Endothelial cell of umbilical vein (primary cell): ENCODE data around the gene ZFP1. TPM values are rescaled to one million over a fixed set of nuclear protein-coding genes. Genes with fewer than 3 reads are reported as not detected.

Experiments
- BruUV-seq: library from RNA; stranded (reverse); fragments of 400-500 nt; replicated peaks from 2 replicates; lab custom pipeline; 2021; lab: Mats Ljungman, UMichigan
- CTCF ChIA-PET: fragments of 300-600, 350-600 bp; sonication (Branson Sonifier 250); formaldehyde crosslinking; loops from one replicate; lab custom pipeline; 2021; ENCODE audit warnings: antibody characterized with exemption, inconsistent platforms; lab: Charles Lee
- POLR2A ChIA-PET: fragments of 300-600, 350-600 bp; sonication (Branson Sonifier 250); formaldehyde crosslinking; loops from one replicate; lab custom pipeline; 2021; ENCODE audit warnings: antibody characterized with exemption, inconsistent platforms; lab: Charles Lee
- DNase-seq: peaks from one replicate; pipeline ENCODE4 v3.0.0-alpha.2; 2011; ENCODE audit warnings: low read depth, low spot score
- FAIRE-seq: peaks from 2 replicates; lab custom pipeline; 2011; peaks lifted over from hg19 to GRCh38; lab: Jason Lieb, UNC
- H2AFZ ChIP-seq: 2 replicates; pipeline ENCODE4 v1.6.0; 2012; ENCODE audit warnings: low read depth, low read length, control low read depth, inconsistent platforms
- H3K27ac ChIP-seq: 2 replicates; pipeline ENCODE4 v1.5.1; 2011; ENCODE audit warnings: low read depth, mild to moderate bottlenecking, control low read depth, low read length, moderate library complexity; ENCODE audit not compliant: insufficient read depth
- H3K27me3 ChIP-seq, 2 experiments: 2 replicates each; pipeline versions ENCODE4 v1.6.0 to v1.6.1; 2011; ENCODE audit warnings: low read length in 2 of 2, mixed read lengths in 1 of 2; ENCODE audit not compliant: control insufficient read depth in 2 of 2, insufficient read depth in 2 of 2
- H3K36me3 ChIP-seq, 2 experiments: 2 replicates in 1 of 2; 3 replicates in 1 of 2; pipeline ENCODE4 v1.5.1; 2011; ENCODE audit warnings: low read length in 2 of 2, mild to moderate bottlenecking in 1 of 2, moderate library complexity in 1 of 2; ENCODE audit not compliant: control insufficient read depth in 2 of 2, insufficient read depth in 2 of 2; ENCODE audit errors: extremely low read depth in 1 of 2
- H3K4me1 ChIP-seq: 3 replicates; pipeline ENCODE4 v1.5.1; 2011; ENCODE audit warnings: mild to moderate bottlenecking, low read length; ENCODE audit not compliant: control insufficient read depth, insufficient read depth; ENCODE audit errors: extremely low read depth
- H3K4me2 ChIP-seq: 2 replicates; pipeline ENCODE4 v1.6.1; 2011; ENCODE audit warnings: low read length, control low read depth, mixed read lengths; ENCODE audit not compliant: insufficient read depth
- H3K4me3 ChIP-seq, 3 experiments: fragments of 200-600 bp in 1 of 3; sonication (generic), shearing (Covaris generic) in 1 of 3; replicated peaks in 1 of 3; 2 replicates each; pipeline ENCODE4 v1.5.1; 2011 to 2016; ENCODE audit warnings: control low read depth in 3 of 3, low read length in 3 of 3, mild to moderate bottlenecking in 2 of 3, inconsistent platforms in 1 of 3, low read depth in 1 of 3, moderate library complexity in 1 of 3; ENCODE audit not compliant: insufficient read depth in 1 of 3
- H3K79me2 ChIP-seq: 2 replicates; pipeline ENCODE4 v1.6.0; 2012; ENCODE audit warnings: low read length, inconsistent platforms; ENCODE audit not compliant: control insufficient read depth, insufficient read depth
- H3K9ac ChIP-seq: replicated peaks from 2 replicates; pipeline ENCODE3; 2011; ENCODE audit warnings: low read length, control low read depth; ENCODE audit not compliant: insufficient read depth; ENCODE audit errors: extremely low read depth
- H3K9me1 ChIP-seq: replicated peaks from 3 replicates; pipeline ENCODE4 v1.6.0; 2011; ENCODE audit warnings: mild to moderate bottlenecking, low read length; ENCODE audit not compliant: control insufficient read depth, insufficient read depth; ENCODE audit errors: extremely low read depth
- H3K9me3 ChIP-seq: replicated peaks from 2 replicates; pipeline ENCODE4 v1.5.1; 2012; ENCODE audit warnings: low read length, inconsistent platforms; ENCODE audit not compliant: control insufficient read depth, insufficient read depth
- H4K20me1 ChIP-seq: replicated peaks from 2 replicates; pipeline ENCODE3; 2011; ENCODE audit warnings: mild to moderate bottlenecking, low read length; ENCODE audit not compliant: control insufficient read depth, insufficient read depth; ENCODE audit errors: extremely low read depth
- CTCF ChIP-seq, 2 donors: IDR thresholded peaks; 1 replicate in 1 of 2; 2 replicates in 1 of 2; pipeline ENCODE4 v1.5.1; 2011; ENCODE audit warnings: low read length in 2 of 2, mild to moderate bottlenecking in 2 of 2, moderate library complexity in 2 of 2, control low read depth in 1 of 2, inconsistent platforms in 1 of 2, low read depth in 1 of 2; ENCODE audit not compliant: insufficient read depth in 1 of 2; ENCODE audit errors: extremely low read depth in 1 of 2
- EZH2 ChIP-seq: IDR thresholded peaks from 2 replicates; pipeline ENCODE4 v1.6.1; 2012; ENCODE audit warnings: borderline replicate concordance, low read depth, mild to moderate bottlenecking, moderate library complexity, low read length, inconsistent platforms; ENCODE audit not compliant: severe bottlenecking
- FOS ChIP-seq: IDR thresholded peaks from 2 replicates; pipeline ENCODE4 v1.6.1; 2011; ENCODE audit warnings: mild to moderate bottlenecking, low read length, moderate library complexity, borderline replicate concordance; ENCODE audit not compliant: insufficient read depth
- GATA2 ChIP-seq: IDR thresholded peaks from 2 replicates; pipeline ENCODE4 v1.7.0; 2011; ENCODE audit warnings: low read depth, mild to moderate bottlenecking, moderate library complexity, mixed read lengths, low read length; ENCODE audit not compliant: insufficient read length, insufficient read depth
- JUN ChIP-seq: IDR thresholded peaks from 2 replicates; pipeline ENCODE4 v1.6.1; 2011; ENCODE audit warnings: borderline replicate concordance, low read depth; ENCODE audit not compliant: insufficient read length, insufficient read depth
- MYC ChIP-seq: IDR thresholded peaks from one replicate; pipeline ENCODE4 v1.6.1; 2011; ENCODE audit warnings: mild to moderate bottlenecking, low read depth, low read length
- POLR2A ChIP-seq: IDR thresholded peaks from 2 replicates; pipeline ENCODE4 v1.6.1; 2012; ENCODE audit warnings: low read depth, mild to moderate bottlenecking, control low read depth, low read length
- POLR2AphosphoS5 ChIP-seq: IDR thresholded peaks from 2 replicates; pipeline ENCODE4 v1.6.1; 2012; ENCODE audit warnings: low read depth, mild to moderate bottlenecking, control low read depth, low read length, moderate library complexity; ENCODE audit not compliant: insufficient read depth
- dilution Hi-C: fragments of 300-500 bp; cut with MboI; formaldehyde crosslinking; loops from one replicate; pipeline ENCODE4 v1.15.0; 2019; ENCODE audit warnings: low sequenced_read_pairs; ENCODE audit not compliant: extremely low pct_ligation_motif_present
- intact Hi-C: fragments of 100-400 bp; cut with micrococcal nuclease; formaldehyde crosslinking; loops from one replicate; pipeline ENCODE4 v1.10.0; 2022
- polyA plus RNA-seq, 4 experiments: library from polyadenylated mRNA; depleted of rRNA in 3 of 4; stranded (reverse) in 3 of 4; unstranded in 1 of 4; fragments of >200 nt; gene quantifications; 2 replicates each; pipeline versions ENCODE4 v1.2.1 to v1.2.3, GENCODE V29; 2011 to 2012; ENCODE audit warnings: missing spikeins in 1 of 4
- total RNA-seq: library from RNA; stranded (reverse); gene quantifications from 2 replicates; pipeline ENCODE4 v1.2.3, GENCODE V29; 2021
- TF ChIP-seq, protein P1 (sequence below): IDR thresholded peaks from 2 replicates; pipeline ENCODE4 v1.6.1; 2011; ENCODE audit not compliant: insufficient read depth, insufficient read length

Gene ZFP1
- total and polyA plus RNA-seq, 2 donors (not counting 3 experiments of a cell fraction or from before 2014, with no cell fraction given): 2.8 to 9.8 TPM

GRCh38 chr16:75218256-75219076 is 70.1 kb downstream of the ZFP1 start, which contains the start of gene CTRB1:
CTRB1 (plus strand) TSS chr16:75218988; CDS start chr16:75219008, 20 bp downstream.
- Histone ChIP-seq H2AFZ (no peak within 1 kb of the TSS), H3K4me2 (no peak within 1 kb of the TSS), H3K9ac (no peak within 1 kb of the TSS), H3K9me3 (no peaks in the 10 kb centered on the region), H3K36me3 (no peaks in the 10 kb centered on the region), H3K4me3 (no peak within 1 kb of the TSS), H3K9me1 (no peaks in the 10 kb centered on the region), H3K79me2 (no peaks in the 10 kb centered on the region), H3K27ac (no peak within 1 kb of the TSS), H4K20me1 (no peaks in the 10 kb centered on the region), H3K4me1 (no peaks in the 10 kb centered on the region), H3K27me3 (no peaks in the 10 kb centered on the region)
- no peak for FAIRE-seq
- intact Hi-C loops: no loop called here
- ChIA-PET CTCF (interaction anchor here (0.9 kb wide), 1 partner anchor 19 kb away, joined by 3 read pairs; no protein-coding TSS in a partner anchor), POLR2A (no interaction called here)
- no peak for TF ChIP-seq CTCF (IDR thresholded peaks at IDR 0.05; ENCODE audit: extremely low read depth in 1 of 2, insufficient read depth in 1 of 2, low read depth in 1 of 2, low read length in 2 of 2)
- DNase-seq: no peak
- dilution Hi-C loops: no loop called here
- no TSS peak for BruUV-seq

DNA sequence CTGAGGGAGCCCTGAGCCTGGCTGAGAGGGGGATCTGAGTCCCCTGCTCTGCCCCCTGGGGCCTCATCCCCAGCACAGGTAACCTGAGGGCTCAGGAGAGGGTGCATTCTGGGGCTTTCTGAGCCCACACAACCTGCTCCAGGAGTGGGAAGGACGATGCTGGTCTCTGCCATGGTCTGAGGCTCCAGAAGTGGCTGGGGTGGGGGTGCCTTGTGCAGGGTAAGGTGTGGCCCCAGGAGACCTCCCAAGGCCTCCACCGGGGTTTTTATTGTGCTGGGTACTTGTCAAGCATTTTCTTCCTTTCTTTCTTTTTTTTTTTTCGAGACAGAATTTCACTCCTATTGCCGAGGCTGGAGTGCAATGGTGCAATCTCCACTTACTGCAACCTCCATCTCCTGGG is 70.8 kb downstream of the ZFP1 start:
- TF ChIP-seq POLR2A (no peak), CTCF (IDR thresholded peaks at IDR 0.05; ENCODE audit: extremely low read depth in 1 of 2, insufficient read depth in 1 of 2, low read depth in 1 of 2, low read length in 2 of 2) (no peak), GATA2 (no peak), FOS (no peak), EZH2 (no peak), JUN (no peak), MYC (no peak), POLR2AphosphoS5 (no peak)
- TF ChIP-seq, protein P1, sequence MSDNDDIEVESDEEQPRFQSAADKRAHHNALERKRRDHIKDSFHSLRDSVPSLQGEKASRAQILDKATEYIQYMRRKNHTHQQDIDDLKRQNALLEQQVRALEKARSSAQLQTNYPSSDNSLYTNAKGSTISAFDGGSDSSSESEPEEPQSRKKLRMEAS: no peak
- dilution Hi-C loops: no loop called here
- ChIA-PET CTCF (interaction anchor here (3.8 kb wide), 1 partner anchor 20 kb away, joined by 14 read pairs; no protein-coding TSS in a partner anchor), POLR2A (no interaction called here)
- Histone ChIP-seq H3K4me3 (no peak overlapping the region), H3K9me1 (no peaks in the 10 kb centered on the region), H3K9ac (no peak overlapping the region), H4K20me1 (no peaks in the 10 kb centered on the region), H3K79me2 (no peaks in the 10 kb centered on the region), H3K4me2 (no peak overlapping the region), H2AFZ (no peak overlapping the region), H3K36me3 (no peaks in the 10 kb centered on the region), H3K27ac (no peak overlapping the region), H3K27me3 (no peaks in the 10 kb centered on the region), H3K9me3 (no peaks in the 10 kb centered on the region), H3K4me1 (no peaks in the 10 kb centered on the region)
- FAIRE-seq: no peak
- intact Hi-C loops: no loop called here
- DNase-seq: no peak
- no TSS peak for BruUV-seq
